Testis (tissue), 2 donors: Measurements from ENCODE around the gene PPM1H.

Source experiments
- POLR2A ChIP-seq: fragments of 450-650 bp; IDR thresholded peaks from one replicate; pipeline ENCODE4 v1.6.1; 2017; ENCODE audit warnings: antibody characterized with exemption, mild to moderate bottlenecking, moderate library complexity
- TF ChIP-seq, protein P1 (sequence below), 3 experiments: fragments of 450-650 bp in 2 of 3; fragments of 200-600 bp in 1 of 3; sonication (generic) in 1 of 3; IDR thresholded peaks; one replicate each; pipeline ENCODE4 v1.5.1; 2016 to 2019; ENCODE audit warnings: antibody characterized with exemption in 3 of 3, mild to moderate bottlenecking in 2 of 3, moderate library complexity in 1 of 3

GRCh38 chr12:62861586-62861985, 73.4 kb downstream of the PPM1H start:
- TF ChIP-seq POLR2A, result no peak
- TF ChIP-seq, protein P1, sequence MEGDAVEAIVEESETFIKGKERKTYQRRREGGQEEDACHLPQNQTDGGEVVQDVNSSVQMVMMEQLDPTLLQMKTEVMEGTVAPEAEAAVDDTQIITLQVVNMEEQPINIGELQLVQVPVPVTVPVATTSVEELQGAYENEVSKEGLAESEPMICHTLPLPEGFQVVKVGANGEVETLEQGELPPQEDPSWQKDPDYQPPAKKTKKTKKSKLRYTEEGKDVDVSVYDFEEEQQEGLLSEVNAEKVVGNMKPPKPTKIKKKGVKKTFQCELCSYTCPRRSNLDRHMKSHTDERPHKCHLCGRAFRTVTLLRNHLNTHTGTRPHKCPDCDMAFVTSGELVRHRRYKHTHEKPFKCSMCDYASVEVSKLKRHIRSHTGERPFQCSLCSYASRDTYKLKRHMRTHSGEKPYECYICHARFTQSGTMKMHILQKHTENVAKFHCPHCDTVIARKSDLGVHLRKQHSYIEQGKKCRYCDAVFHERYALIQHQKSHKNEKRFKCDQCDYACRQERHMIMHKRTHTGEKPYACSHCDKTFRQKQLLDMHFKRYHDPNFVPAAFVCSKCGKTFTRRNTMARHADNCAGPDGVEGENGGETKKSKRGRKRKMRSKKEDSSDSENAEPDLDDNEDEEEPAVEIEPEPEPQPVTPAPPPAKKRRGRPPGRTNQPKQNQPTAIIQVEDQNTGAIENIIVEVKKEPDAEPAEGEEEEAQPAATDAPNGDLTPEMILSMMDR (IDR thresholded peaks at IDR 0.05), result no peak
